Parathyroid adenoma (tissue), 2 donors: ENCODE data around the gene SLC7A11.

ENCODE experiments used
- H2AFZ ChIP-seq: fragments of 300-600 bp; sonication (generic); one replicate; pipeline ENCODE4 v1.7.0; 2017; ENCODE audit warnings: antibody characterized with exemption, mild to moderate bottlenecking
- H3K27ac ChIP-seq: fragments of 300-600 bp; sonication (generic); one replicate; pipeline ENCODE4 v1.7.0; 2017
- H3K27me3 ChIP-seq: fragments of 300-600 bp; sonication (generic); one replicate; pipeline ENCODE4 v1.7.0; 2017; ENCODE audit warnings: low read length; ENCODE audit not compliant: control insufficient read depth, insufficient read depth
- H3K36me3 ChIP-seq: fragments of 300-600 bp; sonication (generic); one replicate; pipeline ENCODE4 v1.7.0; 2017; ENCODE audit warnings: low read length; ENCODE audit not compliant: control insufficient read depth, insufficient read depth
- H3K4me1 ChIP-seq: fragments of 300-600 bp; sonication (generic); one replicate; pipeline ENCODE4 v1.7.0; 2017; ENCODE audit warnings: control low read depth
- H3K4me2 ChIP-seq: fragments of 300-600 bp; sonication (generic); one replicate; pipeline ENCODE4 v1.7.0; 2017; ENCODE audit warnings: low read length
- H3K4me3 ChIP-seq: fragments of 300-600 bp; sonication (generic); one replicate; pipeline ENCODE4 v1.7.0; 2017; ENCODE audit warnings: low read depth, low read length
- H3K79me2 ChIP-seq: fragments of 300-600 bp; sonication (generic); one replicate; pipeline ENCODE4 v1.7.0; 2017; ENCODE audit warnings: control low read depth
- H3K9ac ChIP-seq: fragments of 300-600 bp; sonication (generic); one replicate; pipeline ENCODE4 v1.7.0; 2017; ENCODE audit warnings: mild to moderate bottlenecking
- H3K9me3 ChIP-seq: fragments of 300-600 bp; sonication (generic); one replicate; pipeline ENCODE4 v1.7.0; 2017; ENCODE audit warnings: low read length; ENCODE audit not compliant: control insufficient read depth
- TF ChIP-seq, protein P1 (sequence below): fragments of 300-600 bp; sonication (generic); IDR thresholded peaks from one replicate; pipeline ENCODE4 v1.7.0; 2017; ENCODE audit warnings: antibody characterized with exemption, mild to moderate bottlenecking
- donor health status: primary hyperparathyroidism.

SLC7A11 gene

GRCh38 chr4:138263247-138263816 is 21.2 kb upstream of the SLC7A11 start:
- Histone ChIP-seq H3K27me3 (no peaks in the 10 kb centered on the region), H3K4me3 (no peak overlapping the region), H3K9ac (no peak overlapping the region), H3K4me2 (no peak overlapping the region), H2AFZ (no peak overlapping the region), H3K36me3 (no peaks in the 10 kb centered on the region), H3K4me1 (no peaks in the 10 kb centered on the region), H3K27ac (no peak overlapping the region), H3K9me3 (no peaks in the 10 kb centered on the region), H3K79me2 (no peaks in the 10 kb centered on the region)
- TF ChIP-seq, protein P1, sequence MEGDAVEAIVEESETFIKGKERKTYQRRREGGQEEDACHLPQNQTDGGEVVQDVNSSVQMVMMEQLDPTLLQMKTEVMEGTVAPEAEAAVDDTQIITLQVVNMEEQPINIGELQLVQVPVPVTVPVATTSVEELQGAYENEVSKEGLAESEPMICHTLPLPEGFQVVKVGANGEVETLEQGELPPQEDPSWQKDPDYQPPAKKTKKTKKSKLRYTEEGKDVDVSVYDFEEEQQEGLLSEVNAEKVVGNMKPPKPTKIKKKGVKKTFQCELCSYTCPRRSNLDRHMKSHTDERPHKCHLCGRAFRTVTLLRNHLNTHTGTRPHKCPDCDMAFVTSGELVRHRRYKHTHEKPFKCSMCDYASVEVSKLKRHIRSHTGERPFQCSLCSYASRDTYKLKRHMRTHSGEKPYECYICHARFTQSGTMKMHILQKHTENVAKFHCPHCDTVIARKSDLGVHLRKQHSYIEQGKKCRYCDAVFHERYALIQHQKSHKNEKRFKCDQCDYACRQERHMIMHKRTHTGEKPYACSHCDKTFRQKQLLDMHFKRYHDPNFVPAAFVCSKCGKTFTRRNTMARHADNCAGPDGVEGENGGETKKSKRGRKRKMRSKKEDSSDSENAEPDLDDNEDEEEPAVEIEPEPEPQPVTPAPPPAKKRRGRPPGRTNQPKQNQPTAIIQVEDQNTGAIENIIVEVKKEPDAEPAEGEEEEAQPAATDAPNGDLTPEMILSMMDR, result no peak

- Histone ChIP-seq H3K27ac (no peak overlapping the region), H3K79me2 (no peaks in the 10 kb centered on the region)
These were observed 20.3 kb upstream of the SLC7A11 start for GRCh38 chr4:138262469-138262868.

DNA sequence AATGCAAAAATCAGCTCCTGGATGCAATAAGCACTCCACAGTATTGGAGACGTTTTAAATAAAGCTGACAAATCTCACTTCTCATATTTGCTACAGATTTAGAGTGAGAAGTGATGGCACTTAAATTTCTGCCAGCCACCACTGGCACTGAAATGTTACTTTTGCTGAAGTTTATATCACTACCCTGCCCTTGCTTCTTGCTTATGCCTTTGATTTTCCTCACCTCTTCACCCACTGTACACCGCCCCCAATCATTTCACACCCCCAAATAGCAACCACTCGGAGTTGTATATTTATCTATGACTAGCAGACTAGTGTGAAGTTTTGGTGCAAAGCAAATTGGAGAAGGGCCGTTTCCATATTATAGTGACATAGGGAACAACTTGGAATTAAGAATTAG is 19.9 kb upstream of the SLC7A11 start:
- TF ChIP-seq, protein P1, result no peak
- Histone ChIP-seq H3K36me3 (no peaks in the 10 kb centered on the region), H3K9me3 (no peaks in the 10 kb centered on the region), H3K4me3 (no peak overlapping the region), H2AFZ (no peak overlapping the region), H3K4me1 (no peaks in the 10 kb centered on the region), H3K27ac (no peak overlapping the region), H3K4me2 (no peak overlapping the region), H3K79me2 (no peaks in the 10 kb centered on the region), H3K9ac (no peak overlapping the region), H3K27me3 (no peaks in the 10 kb centered on the region)

More at GRCh38 chr4:138262469-138262868, 20.3 kb upstream of the SLC7A11 start:
- H3K9ac ChIP-seq, result no peak overlapping the region
- no peaks in the 10 kb centered on the region for H3K9me3 ChIP-seq
- TF ChIP-seq, protein P1, result no peak
- H3K4me2 ChIP-seq, result no peak overlapping the region
- H3K27me3 ChIP-seq, result no peaks in the 10 kb centered on the region
- H2AFZ ChIP-seq, result no peak overlapping the region
- H3K36me3 ChIP-seq, result no peaks in the 10 kb centered on the region
- no peaks in the 10 kb centered on the region for H3K4me1 ChIP-seq
- no peak overlapping the region for H3K4me3 ChIP-seq

- Histone ChIP-seq H3K27ac (no peak overlapping the region), H3K27me3 (no peaks in the 10 kb centered on the region), H3K36me3 (no peaks in the 10 kb centered on the region), H3K9me3 (no peaks in the 10 kb centered on the region), H2AFZ (no peak overlapping the region), H3K79me2 (no peaks in the 10 kb centered on the region), H3K4me1 (no peaks in the 10 kb centered on the region), H3K9ac (no peak overlapping the region), H3K4me2 (no peak overlapping the region), H3K4me3 (no peak overlapping the region)
- TF ChIP-seq, protein P1, result no peak
These were observed 17.7 kb upstream of the SLC7A11 start for GRCh38 chr4:138259824-138260223.

GRCh38 chr4:138259271-138259670 is 17.1 kb upstream of the SLC7A11 start:
- Histone ChIP-seq H3K79me2 (no peaks in the 10 kb centered on the region), H3K9ac (no peak overlapping the region), H3K27me3 (no peaks in the 10 kb centered on the region), H3K4me3 (no peak overlapping the region), H3K36me3 (no peaks in the 10 kb centered on the region), H3K9me3 (no peaks in the 10 kb centered on the region), H3K4me1 (no peaks in the 10 kb centered on the region), H3K27ac (no peak overlapping the region), H3K4me2 (no peak overlapping the region), H2AFZ (no peak overlapping the region)
- TF ChIP-seq, protein P1, result no peak
